ENCODE measurements around the gene CAPS.

GRCh38 chr19:5956323-5956722, 42.3 kb downstream of the CAPS start:
- TF ChIP-seq POLR2A (IDR thresholded peaks at IDR 0.05; ENCODE audit: low read depth, low read length) (no peak), TAF1 (IDR thresholded peaks at IDR 0.05; ENCODE audit: borderline replicate concordance, low read depth, low read length) (no peak), POLR2AphosphoS5 (IDR thresholded peaks at IDR 0.05; ENCODE audit: low read depth, low read length) (no peak)
